GM19438 (cell line): Measurements from ENCODE around the gene C8A.

ENCODE experiments used
- ATAC-seq: cut with Tn5 transposase; IDR thresholded peaks from one replicate; pipeline ENCODE4 v1.9.1; 2021; ENCODE audit warnings: low read depth; ENCODE audit not compliant: unreplicated experiment

C8A gene

DNA sequence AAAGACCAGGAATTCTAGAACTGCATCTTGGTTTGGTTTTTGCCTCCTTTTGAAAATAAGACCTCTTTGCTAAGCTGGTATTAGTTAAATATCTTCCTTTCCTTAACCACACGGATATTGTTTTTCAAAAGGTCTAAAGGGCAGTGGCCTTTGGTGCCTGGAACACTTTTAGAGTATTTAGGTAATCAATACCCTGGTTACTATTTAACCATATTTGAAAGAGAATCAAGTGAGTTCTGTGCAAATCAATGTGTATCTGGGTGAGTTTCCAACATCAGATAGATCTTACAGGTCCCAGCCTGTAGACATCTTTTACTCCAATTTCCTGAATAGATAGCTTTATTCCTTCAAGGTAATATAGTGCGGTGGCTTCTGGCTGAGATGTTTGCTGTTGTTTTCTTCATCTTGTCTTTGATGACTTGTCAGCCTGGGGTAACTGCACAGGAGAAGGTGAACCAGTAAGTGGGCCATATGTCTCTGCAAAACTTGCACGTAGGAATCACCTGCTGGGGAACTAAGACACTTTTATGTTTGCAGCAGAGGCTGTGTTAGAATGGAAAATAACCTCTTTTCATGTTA lies at the start of gene C8A:
TSS of gene C8A (plus strand) at position 277 of the 579 bp plus-strand sequence. CDS start at position 382, 105 bp downstream.
- no peak for ATAC-seq

DNA sequence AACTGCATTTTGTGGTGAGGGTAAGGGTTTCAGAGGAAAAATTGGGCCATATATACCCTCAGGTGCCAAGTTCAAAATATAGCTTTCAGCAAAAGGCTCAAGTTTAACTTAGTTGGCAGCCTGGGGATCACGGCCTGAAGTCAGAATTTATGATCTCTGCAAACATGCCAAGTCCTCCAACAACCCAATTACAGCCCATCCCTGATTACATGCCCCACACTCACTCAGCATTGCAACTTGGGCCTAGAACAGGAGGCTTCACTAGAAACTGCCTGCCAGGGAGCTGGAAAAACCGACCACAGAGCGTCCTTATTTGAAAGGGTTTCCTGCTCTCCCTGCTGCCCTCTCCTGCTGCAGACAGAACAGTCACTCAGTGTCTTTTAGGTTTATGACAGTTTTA lies 47.8 kb upstream of the C8A start:
- no peak for ATAC-seq

DNA sequence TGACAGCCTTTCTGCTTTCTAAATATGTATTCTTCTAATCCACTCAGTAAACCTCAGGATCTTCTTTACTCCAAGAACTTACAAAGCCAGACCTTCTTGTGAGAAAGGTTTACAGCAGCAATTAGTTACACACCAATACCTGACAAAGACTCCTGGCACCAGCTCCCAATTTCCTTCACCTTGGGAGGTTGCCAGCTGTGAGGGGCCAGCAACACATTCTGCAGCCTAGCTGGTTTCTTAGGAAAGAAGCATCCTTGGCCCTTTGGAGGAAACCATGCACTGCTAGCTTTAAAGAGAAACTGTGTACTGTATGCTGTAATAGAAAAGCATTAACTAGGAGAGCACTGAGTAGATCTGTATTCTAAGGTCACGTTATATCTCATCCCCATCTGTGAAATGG lies 46.2 kb upstream of the C8A start:
- no peak for ATAC-seq

DNA sequence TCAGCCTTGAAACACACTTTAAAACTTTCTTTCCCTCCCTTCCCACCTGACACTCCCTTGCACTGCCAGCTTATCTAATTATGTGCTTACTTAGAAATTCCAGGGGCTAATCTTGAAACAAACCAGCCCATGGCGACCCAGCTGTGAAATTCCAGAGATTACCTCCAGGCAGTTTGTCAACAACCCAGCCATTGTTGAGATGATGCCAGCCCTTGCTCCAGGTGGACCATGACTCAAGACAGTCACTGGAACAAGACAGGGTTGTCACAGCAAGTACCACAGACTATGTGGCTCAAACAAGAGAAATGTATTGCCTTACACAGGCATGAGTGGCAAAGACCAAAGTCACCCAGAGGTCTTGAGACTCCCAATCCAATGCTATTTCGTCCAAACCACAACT lies 43.3 kb upstream of the C8A start:
- no peak for ATAC-seq

DNA sequence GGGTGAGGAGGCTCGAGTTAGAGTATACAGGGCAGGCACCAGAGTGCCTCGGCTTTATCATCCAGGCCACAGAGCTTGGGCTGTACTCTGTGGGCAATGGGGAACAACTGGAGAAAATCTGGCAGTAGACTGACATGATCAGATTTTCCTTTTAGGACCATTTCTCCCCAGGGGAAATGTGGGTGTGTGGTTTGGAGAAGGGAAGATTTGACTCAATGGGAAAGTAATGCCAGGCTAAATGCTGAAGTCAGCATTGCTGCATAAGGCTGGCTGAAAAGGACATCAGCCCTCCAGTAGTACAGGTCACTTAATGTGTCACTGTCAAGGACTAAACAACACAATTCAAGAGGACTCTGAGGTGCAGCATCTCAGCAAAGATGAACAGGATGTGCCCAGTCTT lies 40.4 kb upstream of the C8A start:
- no peak for ATAC-seq

DNA sequence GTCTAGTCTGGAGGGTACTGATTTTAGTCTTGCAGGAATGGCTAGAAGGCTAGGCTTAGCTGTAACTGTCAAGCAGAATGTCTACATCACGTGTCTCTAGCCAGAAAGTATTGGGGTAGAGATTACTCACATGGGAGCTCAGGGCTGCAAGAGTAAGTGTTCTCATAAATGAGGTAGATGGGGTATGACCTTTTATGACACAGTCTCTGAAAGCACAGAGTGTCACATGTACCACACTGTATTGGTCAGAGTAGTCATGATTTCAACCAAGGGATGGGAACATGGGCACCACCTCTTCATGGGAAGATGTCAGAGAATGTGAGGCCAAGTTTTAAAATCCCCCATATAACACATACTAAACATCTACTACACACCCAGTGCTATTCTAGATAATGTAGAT lies 38.3 kb upstream of the C8A start:
- no peak for ATAC-seq

DNA sequence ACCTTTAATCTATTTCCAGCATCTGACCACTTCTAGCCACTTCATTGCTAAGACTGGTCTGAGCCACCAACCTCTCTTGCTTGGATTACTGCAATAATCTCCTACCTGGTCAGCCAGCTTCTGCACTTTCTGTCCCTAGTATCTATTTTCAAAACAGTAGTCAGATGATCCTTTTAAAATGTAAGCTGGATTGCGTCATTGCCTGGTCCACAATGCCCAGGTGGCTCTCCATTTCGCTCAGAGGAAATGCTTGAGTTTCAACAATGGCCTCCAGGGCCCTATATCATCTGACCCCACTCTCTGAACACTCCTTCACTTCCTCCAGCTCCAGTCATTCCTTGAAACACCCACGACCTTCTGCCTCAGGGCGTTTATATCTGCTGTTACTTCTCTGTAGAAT lies 37.7 kb upstream of the C8A start:
- ATAC-seq = peak; percentile 72

DNA sequence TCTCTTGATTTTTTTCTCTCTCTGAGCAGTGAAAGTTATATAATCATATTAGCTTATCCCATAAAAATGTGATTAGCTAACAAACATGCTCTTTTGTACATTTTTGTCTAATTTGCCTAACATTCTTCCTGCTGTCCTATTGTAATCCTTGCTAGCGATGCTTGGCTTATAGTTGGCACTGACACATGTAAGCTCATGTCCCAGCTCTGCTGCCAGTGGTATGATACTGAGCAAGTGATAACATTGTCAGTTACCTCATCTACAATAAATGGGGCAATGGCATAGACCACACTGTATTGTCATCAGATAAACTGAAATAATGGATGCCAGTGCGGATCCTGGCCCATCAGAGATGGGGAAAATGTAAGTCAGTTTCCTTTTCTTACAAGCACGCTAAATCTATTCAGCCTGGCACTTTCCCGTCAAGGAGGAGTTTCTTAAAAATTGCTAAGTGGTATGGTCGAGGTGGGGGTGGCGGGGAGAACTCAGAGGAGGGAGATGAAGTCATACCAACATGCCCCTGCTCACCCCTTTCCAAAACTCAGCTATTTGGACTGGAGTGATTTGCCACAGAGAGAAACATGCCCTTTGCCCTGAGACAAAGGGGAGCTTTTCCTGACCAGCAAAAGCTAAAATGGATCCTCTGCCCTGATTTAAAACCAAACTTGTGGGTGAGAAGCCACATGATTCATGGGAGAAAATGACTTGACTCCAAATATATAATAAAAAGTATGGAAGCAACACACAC lies 36.7 kb upstream of the C8A start:
- no peak for ATAC-seq

DNA sequence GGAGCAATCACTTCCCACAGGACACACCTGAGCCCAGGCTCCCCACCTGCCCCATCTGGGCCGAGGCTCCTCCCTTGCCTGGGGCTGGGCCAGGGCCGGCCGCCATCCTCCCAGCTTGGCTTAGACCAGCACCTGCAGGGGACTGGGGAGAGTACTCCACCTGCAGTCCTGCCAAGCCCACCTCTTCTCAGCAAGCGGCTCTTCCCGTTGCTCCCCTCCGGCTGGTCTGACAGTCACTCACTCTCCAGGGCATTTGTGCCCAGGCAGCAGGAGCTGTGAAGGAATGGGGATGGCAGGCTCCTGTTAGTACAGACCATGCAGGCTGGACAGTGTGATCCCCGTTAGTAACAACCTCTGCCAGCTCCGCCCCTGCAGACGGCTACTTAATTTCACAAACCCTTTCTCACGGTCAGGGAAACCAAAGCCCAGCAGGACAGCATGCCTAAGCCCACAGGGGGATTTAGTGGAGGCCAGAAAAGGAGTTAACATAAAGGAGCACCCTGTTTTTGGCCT lies 35.2 kb upstream of the C8A start, which contains the start of gene FYB2:
TSS of gene FYB2 (minus strand) at position 18 of the 513 bp plus-strand sequence. CDS start 114 bp downstream, outside the sequence.
- no peak for ATAC-seq

DNA sequence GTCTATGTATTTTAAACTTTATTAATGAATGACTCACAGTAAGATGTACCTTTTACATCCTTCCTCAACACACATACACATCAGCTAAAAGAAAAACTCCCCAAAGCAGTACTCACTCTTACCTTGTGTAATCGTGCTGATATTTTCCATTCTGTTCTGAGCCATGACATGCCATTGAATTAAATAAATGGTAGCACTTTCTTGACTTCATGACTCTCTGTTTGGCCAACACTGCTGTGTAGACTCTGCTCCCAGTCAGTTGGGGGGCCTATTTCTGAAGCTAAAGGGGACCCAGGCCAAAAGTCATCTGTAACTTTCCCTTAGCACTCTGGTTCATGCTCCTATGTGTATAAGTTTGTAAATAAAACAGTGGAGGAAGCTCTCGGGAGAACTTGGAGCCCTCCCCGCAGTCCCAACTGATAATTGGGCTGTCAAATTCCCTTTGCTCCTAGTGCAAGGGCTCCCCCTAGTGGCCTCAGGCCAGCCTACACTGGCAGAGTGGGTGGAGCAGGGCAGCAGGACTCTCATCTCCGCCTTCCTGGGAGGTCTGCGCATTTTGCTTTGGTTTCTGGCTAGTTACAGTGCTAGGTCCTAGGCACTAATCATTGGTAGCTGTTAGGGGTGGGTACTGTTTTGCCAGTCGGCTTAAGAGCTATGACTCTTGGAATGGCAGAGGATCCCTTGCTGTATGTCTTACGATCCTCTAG lies 33.7 kb upstream of the C8A start:
- no peak for ATAC-seq

DNA sequence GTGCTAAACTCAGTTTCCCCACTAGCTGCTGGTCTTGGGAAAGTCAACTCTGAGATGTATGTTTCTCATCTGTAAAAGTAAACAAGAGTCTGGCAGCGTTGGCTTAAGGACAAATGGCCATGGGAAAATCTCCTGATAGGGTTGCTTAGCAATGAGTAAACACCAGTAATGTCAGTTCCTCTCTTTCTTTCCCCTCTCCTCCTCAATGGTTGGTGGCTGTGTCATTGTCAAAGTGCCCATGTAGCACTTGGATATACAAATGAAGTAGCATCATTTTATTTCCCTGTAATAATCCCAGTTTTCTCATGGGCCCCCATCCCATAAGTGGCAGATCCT lies 33.2 kb upstream of the C8A start:
- ATAC-seq = no peak

DNA sequence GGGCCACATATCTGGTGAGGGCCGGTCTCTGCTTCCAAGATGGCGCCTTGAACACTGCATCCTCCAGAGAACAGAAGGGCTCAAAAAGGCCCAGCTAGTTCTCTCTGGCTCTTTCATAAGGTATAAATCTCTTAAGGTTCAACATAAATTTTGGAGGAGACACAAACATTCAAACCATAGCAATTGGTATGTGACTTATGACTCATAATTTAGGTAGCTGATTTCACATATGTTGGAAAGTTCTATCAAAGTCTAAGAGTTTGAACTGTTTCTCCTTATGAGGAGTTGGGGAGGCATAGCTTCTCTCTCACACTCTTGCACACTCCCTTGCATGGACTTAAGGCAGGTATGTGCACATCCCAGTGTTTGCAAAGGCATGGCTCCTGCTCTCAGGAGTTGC lies 30.3 kb upstream of the C8A start:
- no peak for ATAC-seq

DNA sequence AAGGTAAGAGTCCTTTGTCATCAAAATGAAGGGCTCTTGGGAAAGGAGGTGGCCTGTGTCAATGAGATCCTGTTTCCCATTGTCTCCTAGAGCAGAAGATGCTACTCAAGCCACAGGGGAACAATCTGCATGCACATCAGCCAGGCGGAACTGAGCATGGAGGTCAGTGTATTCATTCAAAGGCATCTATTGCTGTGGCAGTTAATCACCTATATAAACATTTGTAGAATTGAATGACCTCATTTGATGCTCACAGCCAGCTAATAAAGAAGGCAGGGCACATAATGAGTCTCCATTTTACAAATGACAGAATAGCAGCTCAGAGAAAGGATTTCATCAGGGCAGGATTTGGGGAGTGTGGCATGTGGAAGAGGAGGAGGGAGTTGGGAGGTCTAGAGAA lies 29.7 kb upstream of the C8A start:
- ATAC-seq = no peak

DNA sequence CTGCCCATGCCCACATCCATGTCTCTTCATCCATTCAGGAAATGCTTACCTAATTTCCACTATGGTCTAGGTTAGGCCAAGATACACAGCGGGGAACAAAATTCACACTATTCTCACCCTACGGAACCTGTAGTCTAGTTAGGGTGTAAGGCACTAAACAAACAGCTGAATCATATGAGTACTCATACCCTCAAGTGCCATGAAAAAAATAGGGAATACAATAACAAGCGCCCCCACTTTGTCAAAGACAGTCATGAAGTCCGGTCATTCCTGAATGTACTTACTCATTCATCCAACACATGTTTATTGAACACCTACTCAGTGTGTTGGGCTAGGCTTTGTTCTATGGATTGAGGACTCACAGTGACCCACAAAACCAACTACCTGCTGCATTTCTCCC lies 29.2 kb upstream of the C8A start:
- ATAC-seq = no peak

DNA sequence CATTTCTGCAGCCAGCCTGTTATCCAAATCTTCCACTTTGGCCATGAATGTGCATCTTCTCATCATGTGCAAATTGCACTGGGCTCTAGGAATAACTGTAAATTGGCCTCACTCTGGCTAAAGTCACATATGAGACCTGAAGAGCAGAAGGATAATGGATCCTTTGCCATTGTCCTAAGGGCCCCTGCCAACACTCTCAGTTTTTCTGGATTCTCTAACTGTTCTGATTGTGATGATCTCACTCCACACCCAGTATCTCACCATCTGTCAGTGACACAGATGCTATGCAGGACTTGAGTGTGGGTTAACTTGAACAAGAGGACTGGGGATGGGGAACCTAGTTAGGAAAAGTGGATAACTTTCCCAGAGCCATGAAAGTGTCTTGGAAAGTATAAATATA lies 26.9 kb upstream of the C8A start:
- no peak for ATAC-seq

DNA sequence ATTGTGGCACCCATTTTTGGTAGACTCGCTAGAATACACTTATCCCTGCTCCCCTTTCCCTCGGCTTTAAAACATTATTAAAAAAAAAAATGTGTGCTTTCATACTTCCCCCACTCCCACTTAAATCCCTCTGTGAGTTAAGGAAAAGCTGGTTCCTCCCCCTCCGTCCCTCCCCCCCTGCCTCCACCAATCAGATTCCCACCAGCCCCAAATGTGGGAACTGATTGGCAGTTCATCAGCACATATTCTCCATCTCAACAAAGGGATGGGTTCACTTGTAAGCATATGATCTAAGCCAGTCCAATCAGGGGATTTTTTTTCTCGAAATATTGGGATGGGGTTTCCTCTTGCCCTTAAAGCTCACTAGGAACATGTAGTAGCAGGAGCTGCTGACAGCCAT lies 24.5 kb upstream of the C8A start:
- ATAC-seq = no peak

DNA sequence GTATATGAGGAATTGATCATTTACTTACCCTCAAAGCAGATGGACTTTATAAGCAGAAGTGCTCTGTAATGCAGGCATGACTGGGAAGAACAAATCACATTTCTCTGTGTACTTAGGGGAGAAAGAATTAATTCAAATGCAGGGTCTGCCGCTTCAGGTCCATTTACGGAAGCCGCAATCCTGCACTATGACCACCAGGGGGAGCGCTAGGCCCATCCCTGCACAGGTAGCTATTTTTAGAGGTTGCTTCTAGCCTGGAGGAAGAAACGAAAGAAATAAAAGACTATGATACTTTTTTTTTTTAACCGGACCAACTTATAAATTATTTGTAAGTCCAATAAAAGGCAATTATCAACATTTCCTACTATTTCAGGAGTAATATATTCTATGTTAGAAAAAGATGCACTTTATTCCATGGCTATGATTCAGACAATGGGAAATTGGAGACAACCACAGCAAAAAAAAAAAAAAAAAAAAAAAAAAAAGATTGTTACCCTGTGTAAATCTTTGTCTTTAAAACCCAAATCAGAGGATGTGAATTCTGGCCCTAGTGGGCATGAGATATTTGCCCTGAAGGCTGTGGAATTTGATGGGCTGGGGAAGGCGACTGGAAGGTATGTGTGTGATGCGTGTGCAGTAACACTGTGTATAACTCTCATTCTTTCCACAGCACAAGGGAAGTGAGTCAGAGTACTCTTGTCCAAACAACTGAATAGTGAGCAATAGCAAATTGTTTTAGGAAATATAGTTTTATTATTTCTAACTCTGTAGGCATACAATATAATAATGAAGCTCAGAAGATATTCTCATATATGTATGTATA lies 22.5 kb upstream of the C8A start:
- peak; percentile 71 for ATAC-seq

DNA sequence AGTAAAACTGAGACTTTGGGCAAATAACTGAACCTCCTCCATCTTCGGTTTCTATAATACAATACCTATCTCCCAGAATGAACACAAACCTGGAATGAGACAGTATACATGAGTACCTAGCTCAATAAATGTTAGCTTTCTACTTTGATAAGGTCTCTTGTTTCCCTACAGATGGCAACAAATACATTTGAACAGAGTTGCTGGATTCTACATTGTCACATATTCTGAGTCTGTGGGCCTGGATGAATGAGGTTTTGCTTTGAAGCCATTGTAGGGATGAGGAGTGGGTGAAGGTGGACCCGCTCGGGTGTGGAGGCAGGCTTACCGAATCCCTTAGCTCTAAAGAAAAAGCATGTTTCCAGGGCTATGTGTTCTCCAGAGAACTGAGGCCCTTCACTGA lies 21.5 kb upstream of the C8A start:
- ATAC-seq = no peak

DNA sequence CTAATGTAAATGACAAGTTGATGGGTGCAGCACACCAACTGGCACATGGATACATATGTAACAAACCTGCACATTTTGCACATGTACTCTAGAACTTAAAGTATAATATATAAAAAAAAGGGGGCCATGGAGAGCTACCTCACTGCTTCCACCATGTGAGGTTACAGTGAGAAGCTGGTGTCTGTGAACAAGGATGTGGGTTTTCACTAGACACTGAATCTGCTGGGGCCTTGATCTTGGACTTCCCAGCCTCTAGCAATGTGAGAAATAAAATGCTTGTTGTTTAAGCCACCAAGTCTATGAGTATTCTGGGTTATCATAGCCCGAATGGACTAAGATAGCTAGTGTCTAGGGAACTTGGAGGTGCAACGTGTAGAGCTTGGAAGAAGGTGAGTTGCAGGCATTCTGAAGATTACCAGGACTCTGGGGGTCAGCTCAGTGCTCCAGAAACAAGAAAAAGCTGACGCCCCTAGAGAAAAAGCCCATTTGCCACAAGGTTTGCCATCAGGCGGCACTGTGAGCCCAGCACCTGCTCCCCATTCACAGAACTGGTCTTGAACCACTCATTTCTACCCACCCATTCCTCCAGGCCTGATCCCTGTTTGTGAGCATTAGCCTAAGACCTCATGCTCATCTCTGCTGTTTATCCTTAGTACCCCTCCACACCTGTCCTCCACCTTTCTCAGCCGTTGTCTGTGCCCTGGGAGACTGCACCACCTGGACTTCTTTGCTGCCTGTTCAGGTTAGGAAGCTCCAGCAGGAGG lies 20.3 kb upstream of the C8A start:
- ATAC-seq = no peak

DNA sequence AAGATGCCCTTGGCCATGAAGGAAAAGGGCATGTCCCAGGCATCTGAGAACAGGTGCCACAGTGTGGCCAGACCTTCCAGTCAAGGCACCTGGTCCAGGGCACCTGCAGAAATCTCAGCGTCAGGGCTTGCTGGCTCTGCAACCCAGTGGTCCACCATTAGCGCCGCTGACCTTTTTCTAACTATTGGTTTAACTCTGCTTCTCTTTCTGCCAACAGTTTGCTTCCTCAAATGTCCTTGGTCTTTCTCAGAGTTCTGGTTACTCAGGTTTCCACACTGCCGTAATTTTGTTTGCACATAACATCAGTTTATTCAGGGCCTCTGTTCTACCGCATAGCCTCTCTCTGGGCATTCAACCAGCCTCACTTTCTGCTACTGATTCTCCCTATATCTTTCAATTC lies 18.9 kb upstream of the C8A start:
- ATAC-seq = no peak
